ENCODE data around the gene SPATA2L.
"Not testable (repeated sequence)": the region's sequence is repeated elsewhere in the genome, so short reads cannot be mapped to it uniquely, and the experiment has no call there.

SPATA2L gene

GRCh38 chr16:89693931-89694783 lies 7.3 kb downstream of the SPATA2L start:
- Mint-ChIP-seq H3K27ac (no peak overlapping the region), H3K4me3 (no peak overlapping the region), H3K9me3 (no peaks in the 10 kb centered on the region), H3K4me1 (peaks cover 10% of the 10 kb centered on the region), H3K36me3 (peaks cover 10% of the 10 kb centered on the region), H3K27me3 (no peaks in the 10 kb centered on the region)
- DNase-seq (ENCODE audit: low spot score in 2 of 2) (no peak), ATAC-seq (ENCODE audit: low read depth) (no peak)

DNA sequence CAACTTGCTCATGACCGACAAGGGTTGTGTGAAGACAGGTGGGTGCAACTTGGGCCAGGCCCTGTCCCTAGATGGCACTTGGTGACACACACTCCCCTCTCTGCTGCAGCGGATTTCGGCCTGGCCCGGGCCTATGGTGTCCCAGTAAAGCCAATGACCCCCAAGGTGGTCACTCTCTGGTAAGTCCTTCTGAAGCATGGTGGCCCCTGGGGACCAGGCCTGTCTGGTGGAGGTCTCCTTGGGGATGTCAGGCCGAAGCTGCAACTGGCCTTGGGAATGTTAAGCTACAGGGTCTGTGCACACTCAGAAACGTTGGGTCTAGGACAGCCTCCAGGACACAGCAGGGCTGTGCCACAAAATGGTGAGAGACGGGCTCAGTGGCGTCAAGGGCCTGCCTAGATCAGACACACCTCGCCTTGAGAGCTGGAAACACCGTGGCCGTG lies 8.2 kb downstream of the SPATA2L start:
- DNase-seq (ENCODE audit: low spot score in 2 of 2) (no peak), ATAC-seq (ENCODE audit: low read depth) (no peak)
- Mint-ChIP-seq H3K27ac (no peak overlapping the region), H3K9me3 (no peaks in the 10 kb centered on the region), H3K4me1 (peaks cover 10% of the 10 kb centered on the region), H3K4me3 (no peak overlapping the region), H3K36me3 (peaks cover 10% of the 10 kb centered on the region), H3K27me3 (no peaks in the 10 kb centered on the region)

GRCh38 chr16:89691986-89692569 lies 9.4 kb downstream of the SPATA2L start:
- no peaks in the 10 kb centered on the region for H3K27me3 Mint-ChIP-seq
- no peak overlapping the region for H3K4me3 Mint-ChIP-seq
- peaks cover 10% of the 10 kb centered on the region for H3K36me3 Mint-ChIP-seq
- H3K4me1 Mint-ChIP-seq = peaks cover 15% of the 10 kb centered on the region
- no peaks in the 10 kb centered on the region for H3K9me3 Mint-ChIP-seq
- H3K27ac Mint-ChIP-seq = no peak overlapping the region
- DNase-seq (ENCODE audit: low spot score in 2 of 2) (no peak), ATAC-seq (ENCODE audit: low read depth) (no peak)

DNA sequence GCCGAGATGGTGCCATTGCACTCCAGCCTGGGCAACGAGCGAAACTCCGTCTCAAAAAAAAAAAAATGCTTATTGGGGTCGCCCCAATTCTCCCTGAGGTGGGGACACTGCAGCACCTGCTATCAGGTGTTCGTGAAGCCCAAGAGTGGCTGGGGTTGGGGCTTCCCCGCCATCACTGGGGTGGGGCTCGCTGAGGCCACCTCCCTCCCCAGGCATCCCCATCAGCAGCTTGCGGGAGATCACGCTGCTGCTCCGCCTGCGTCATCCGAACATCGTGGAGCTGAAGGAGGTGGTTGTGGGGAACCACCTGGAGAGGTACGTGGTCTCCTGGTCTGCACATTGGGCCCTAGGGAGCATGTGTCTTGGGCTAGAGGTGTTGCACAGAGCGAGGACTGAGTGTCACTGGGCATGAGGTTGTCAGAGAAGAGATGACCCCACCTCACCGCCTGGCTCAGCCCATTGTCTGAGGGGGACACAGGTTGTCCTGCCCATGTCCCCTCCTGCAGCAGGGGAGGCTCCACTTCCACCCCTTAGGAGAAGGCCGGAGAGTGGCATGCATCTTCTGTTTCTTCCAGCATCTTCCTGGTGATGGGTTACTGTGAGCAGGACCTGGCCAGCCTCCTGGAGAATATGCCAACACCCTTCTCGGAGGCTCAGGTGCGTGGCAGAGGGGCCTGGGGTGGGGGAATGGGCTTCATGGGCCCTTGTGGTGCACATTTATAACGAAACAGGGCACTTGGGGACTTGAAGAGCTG lies 10.1 kb downstream of the SPATA2L start:
- H3K27me3 Mint-ChIP-seq = no peaks in the 10 kb centered on the region
- H3K4me1 Mint-ChIP-seq = peaks cover 15% of the 10 kb centered on the region
- H3K9me3 Mint-ChIP-seq = no peaks in the 10 kb centered on the region

DNA sequence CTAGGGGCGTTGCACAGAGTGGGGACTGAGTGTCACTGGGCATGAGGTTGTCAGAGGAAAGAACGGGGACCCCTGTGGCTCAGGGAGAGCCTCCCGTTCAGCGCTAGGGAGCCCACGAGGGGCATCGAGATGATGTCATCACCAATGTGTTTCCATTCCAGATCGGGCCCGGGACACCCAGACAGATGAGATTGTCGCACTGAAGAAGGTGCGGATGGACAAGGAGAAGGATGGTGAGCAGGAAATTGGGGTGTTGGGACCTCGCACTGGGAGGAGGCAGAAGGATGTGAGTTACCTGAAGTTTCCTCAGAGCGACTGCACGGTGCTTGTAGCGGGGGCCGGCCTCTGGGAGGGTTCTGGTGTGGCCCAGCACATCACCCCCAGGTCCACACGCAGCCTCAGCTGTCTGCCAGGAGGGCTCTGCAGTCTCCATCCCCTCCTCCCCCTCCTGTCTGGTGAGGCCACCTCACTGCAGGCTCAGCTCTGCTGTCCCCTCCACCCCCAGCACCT lies 11.1 kb downstream of the SPATA2L start:
- ATAC-seq (ENCODE audit: low read depth) = no peak
- Mint-ChIP-seq H3K36me3 (peaks cover 10% of the 10 kb centered on the region), H3K9me3 (no peaks in the 10 kb centered on the region), H3K27me3 (no peaks in the 10 kb centered on the region), H3K27ac (no peak overlapping the region), H3K4me1 (peaks cover 16% of the 10 kb centered on the region), H3K4me3 (no peak overlapping the region)
- DNase-seq (ENCODE audit: low spot score in 2 of 2) = no peak

More for the DNA sequence above, 10.1 kb downstream of the SPATA2L start:
- H3K36me3 Mint-ChIP-seq = peaks cover 10% of the 10 kb centered on the region
- H3K4me3 Mint-ChIP-seq = no peak overlapping the region
- DNase-seq (ENCODE audit: low spot score in 2 of 2) = no peak
- ATAC-seq (ENCODE audit: low read depth) = no peak
- no peak overlapping the region for H3K27ac Mint-ChIP-seq

GRCh38 chr16:89689621-89690020 lies 11.9 kb downstream of the SPATA2L start:
- H3K36me3 Mint-ChIP-seq; H3K27ac Mint-ChIP-seq; DNase-seq (ENCODE audit: low spot score in 2 of 2); H3K27me3 Mint-ChIP-seq; H3K4me3 Mint-ChIP-seq; H3K9me3 Mint-ChIP-seq; ATAC-seq (ENCODE audit: low read depth): not testable (repeated sequence)
- H3K4me1 Mint-ChIP-seq = peaks cover 16% of the 10 kb centered on the region

DNA sequence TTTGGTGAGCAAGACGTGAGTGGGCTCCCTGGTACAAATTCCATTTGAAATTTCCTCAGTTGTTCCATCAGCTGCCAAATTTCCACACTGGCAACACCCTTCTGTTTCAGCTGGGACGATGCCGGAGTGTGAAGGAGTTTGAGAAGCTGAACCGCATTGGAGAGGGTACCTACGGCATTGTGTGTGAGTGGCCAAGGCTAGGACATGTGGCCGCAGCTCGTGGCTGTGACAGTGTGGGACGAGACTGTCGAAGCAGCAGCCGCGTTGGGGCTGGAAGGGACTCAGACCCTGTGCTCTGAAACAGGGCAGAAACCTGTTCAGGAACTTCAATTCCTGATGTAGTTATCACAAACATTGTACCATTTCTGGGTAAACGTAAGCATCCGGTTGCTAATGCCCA lies 12.4 kb downstream of the SPATA2L start:
- DNase-seq (ENCODE audit: low spot score in 2 of 2) = no peak
- no peaks in the 10 kb centered on the region for H3K27me3 Mint-ChIP-seq

DNA sequence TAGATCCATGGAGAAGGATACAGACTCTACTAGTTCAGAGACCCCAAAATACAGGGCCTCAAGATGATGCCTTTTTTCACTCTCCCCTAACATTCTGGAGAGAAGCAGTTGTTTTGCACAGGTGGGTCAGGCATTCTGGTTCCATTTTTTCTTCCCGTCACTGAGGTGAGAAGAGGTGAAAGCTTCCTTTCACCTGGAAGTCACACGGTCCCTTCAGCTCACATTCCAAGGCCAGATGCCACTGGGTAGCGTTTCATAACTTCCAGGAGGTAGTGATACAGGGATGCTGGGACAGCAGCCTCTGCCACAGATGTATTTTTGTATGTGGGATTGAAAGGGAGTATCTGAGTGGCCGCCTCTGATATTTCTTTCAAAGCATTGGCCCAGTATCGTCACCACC lies 13.1 kb downstream of the SPATA2L start:
- no peaks in the 10 kb centered on the region for H3K27me3 Mint-ChIP-seq
- H3K4me3 Mint-ChIP-seq = peak overlapping the region; percentile 27
- DNase-seq (ENCODE audit: low spot score in 2 of 2) = no peak
- no peak for ATAC-seq (ENCODE audit: low read depth)
- no peaks in the 10 kb centered on the region for H3K9me3 Mint-ChIP-seq
- H3K27ac Mint-ChIP-seq = no peak overlapping the region
- H3K36me3 Mint-ChIP-seq = peaks cover 6% of the 10 kb centered on the region
- H3K4me1 Mint-ChIP-seq = peaks cover 9% of the 10 kb centered on the region

More for the DNA sequence above, 12.4 kb downstream of the SPATA2L start:
- no peaks in the 10 kb centered on the region for H3K9me3 Mint-ChIP-seq
- peaks cover 10% of the 10 kb centered on the region for H3K36me3 Mint-ChIP-seq
- peaks cover 16% of the 10 kb centered on the region for H3K4me1 Mint-ChIP-seq
- no peak overlapping the region for H3K27ac Mint-ChIP-seq
- H3K4me3 Mint-ChIP-seq = no peak overlapping the region
- no peak for ATAC-seq (ENCODE audit: low read depth)

- H3K4me3 Mint-ChIP-seq = peak overlapping the region; percentile 96
- ATAC-seq (ENCODE audit: low read depth) (peak; percentile 30), DNase-seq (ENCODE audit: low spot score in 2 of 2) (no peak)
- H3K27me3 Mint-ChIP-seq = no peaks in the 10 kb centered on the region
- peak overlapping the region; percentile 16 for H3K27ac Mint-ChIP-seq
- peaks cover 8% of the 10 kb centered on the region for H3K4me1 Mint-ChIP-seq
- peaks cover 4% of the 10 kb centered on the region for H3K36me3 Mint-ChIP-seq
- no peaks in the 10 kb centered on the region for H3K9me3 Mint-ChIP-seq
These were observed 14.2 kb downstream of the SPATA2L start for GRCh38 chr16:89687092-89687940.

- Mint-ChIP-seq H3K36me3 (peaks cover 4% of the 10 kb centered on the region), H3K4me3 (peak within 1 kb of the TSS; percentile 96), H3K9me3 (no peaks in the 10 kb centered on the region), H3K27ac (peak within 1 kb of the TSS; percentile 89), H3K4me1 (peaks cover 8% of the 10 kb centered on the region), H3K27me3 (no peaks in the 10 kb centered on the region)
- DNase-seq (ENCODE audit: low spot score in 2 of 2) = peak; percentile 91 to 96
- ATAC-seq (ENCODE audit: low read depth) = peak; percentile 89
These were observed 14.9 kb downstream of the SPATA2L start, which contains the start of gene CDK10 for GRCh38 chr16:89686520-89687091. Gene CDK10, plus strand, starts transcription at chr16:89686689. Its CDS starts 22 bp downstream, at chr16:89686711.

- Mint-ChIP-seq H3K27ac (peak overlapping the region; percentile 89), H3K4me3 (peak overlapping the region; percentile 96), H3K36me3 (peaks cover 4% of the 10 kb centered on the region), H3K9me3 (no peaks in the 10 kb centered on the region), H3K27me3 (no peaks in the 10 kb centered on the region), H3K4me1 (peaks cover 8% of the 10 kb centered on the region)
- no peak for DNase-seq (ENCODE audit: low spot score in 2 of 2)
- no peak for ATAC-seq (ENCODE audit: low read depth)
These were observed 15.6 kb downstream of the SPATA2L start for GRCh38 chr16:89685916-89686315.

DNA sequence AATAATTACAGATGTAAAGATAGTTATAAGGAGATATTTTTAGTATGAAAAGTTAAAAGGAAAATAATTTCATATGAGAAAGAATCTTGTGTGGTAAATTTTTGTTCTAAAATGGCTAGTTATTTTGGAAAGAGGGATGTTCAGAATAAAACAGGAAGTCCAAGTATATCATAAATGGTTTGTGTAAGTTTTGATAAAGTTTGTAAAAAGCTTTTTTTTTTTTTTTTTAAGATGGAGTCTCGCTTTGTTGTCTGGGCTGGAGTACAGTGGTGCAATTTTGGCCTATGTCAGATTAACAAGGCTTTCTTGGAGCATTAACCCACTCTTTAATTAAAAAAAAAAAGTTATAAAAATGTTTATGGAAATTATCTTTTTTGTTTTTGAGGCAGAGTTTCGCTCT lies 23.2 kb downstream of the SPATA2L start:
- Mint-ChIP-seq H3K36me3 (no peaks in the 10 kb centered on the region), H3K27ac (no peak overlapping the region), H3K9me3 (no peaks in the 10 kb centered on the region), H3K27me3 (no peaks in the 10 kb centered on the region), H3K4me3 (no peak overlapping the region), H3K4me1 (no peaks in the 10 kb centered on the region)
- no peak for DNase-seq (ENCODE audit: low spot score in 2 of 2)
- ATAC-seq (ENCODE audit: low read depth) = no peak

Data from memory B cell (primary cell).